AG09309 (cell line): ENCODE results near the gene TSTD1.

ENCODE experiments used
- DNase-seq: peaks from one replicate; pipeline ENCODE4 v3.0.0-alpha.2; 2010; ENCODE audit warnings: low read depth
- H3K4me3 ChIP-seq: 2 replicates; pipeline ENCODE4 v1.5.1; 2011; ENCODE audit warnings: mild to moderate bottlenecking, low read depth, low read length, moderate library complexity; ENCODE audit not compliant: control insufficient read depth
- CTCF ChIP-seq: IDR thresholded peaks from 2 replicates; pipeline ENCODE4 v1.5.1; 2011; ENCODE audit warnings: mild to moderate bottlenecking, low read depth, low read length, inconsistent platforms; ENCODE audit not compliant: insufficient read depth, control insufficient read depth; ENCODE audit errors: missing control alignments

The TSTD1 gene

DNA sequence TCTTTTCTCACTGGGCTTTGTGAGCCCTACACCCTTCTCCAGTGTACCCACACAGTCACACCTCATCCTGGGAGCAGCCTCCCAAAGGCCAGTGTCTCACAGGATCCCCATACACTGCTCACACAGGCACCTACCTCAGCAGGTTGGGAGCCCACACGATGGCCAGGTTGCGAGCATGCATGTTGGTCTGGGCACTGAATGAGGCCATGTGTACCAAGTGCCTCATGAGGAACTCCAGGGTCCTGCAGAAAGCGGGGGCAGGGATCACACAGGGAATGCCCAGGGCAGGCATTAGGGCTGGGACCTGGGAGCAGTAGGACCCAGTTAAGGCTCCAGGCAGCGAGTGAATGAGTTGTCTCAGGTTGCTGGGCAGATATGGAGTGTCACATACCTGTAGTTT is 15.5 kb upstream of the TSTD1 start:
- TF ChIP-seq CTCF = no peak
- no peak for DNase-seq
- H3K4me3 ChIP-seq = no peak overlapping the region

- no peak for DNase-seq
- TF ChIP-seq CTCF = no peak
- H3K4me3 ChIP-seq = no peak overlapping the region
Measured at GRCh38 chr1:161052899-161053298, 14.1 kb upstream of the TSTD1 start.

DNA sequence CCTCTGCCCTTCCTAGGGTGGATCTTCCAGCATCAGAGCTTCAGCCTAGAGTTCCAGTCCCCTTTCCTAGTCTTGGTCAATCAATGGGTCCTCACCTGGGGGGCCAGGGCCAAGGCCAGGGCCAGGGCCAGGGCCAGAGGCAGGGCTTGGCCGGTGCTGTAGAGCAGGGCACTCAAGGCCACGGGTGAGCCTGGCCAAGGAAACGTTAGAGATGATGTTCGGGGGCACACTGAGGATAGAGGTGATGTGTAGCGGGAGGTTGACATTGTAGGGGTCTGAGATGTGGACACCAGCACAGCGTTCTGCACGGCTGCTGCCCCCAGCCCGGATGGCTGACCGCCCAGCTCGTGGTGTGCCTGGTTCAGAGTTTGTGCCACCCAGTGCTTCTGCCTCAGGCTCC is 12.5 kb upstream of the TSTD1 start:
- DNase-seq = no peak
- TF ChIP-seq CTCF = no peak
- no peak overlapping the region for H3K4me3 ChIP-seq

GRCh38 chr1:161048949-161049722 is 10.4 kb upstream of the TSTD1 start:
- no peak for DNase-seq
- TF ChIP-seq CTCF = no peak
- H3K4me3 ChIP-seq = no peak overlapping the region

DNA sequence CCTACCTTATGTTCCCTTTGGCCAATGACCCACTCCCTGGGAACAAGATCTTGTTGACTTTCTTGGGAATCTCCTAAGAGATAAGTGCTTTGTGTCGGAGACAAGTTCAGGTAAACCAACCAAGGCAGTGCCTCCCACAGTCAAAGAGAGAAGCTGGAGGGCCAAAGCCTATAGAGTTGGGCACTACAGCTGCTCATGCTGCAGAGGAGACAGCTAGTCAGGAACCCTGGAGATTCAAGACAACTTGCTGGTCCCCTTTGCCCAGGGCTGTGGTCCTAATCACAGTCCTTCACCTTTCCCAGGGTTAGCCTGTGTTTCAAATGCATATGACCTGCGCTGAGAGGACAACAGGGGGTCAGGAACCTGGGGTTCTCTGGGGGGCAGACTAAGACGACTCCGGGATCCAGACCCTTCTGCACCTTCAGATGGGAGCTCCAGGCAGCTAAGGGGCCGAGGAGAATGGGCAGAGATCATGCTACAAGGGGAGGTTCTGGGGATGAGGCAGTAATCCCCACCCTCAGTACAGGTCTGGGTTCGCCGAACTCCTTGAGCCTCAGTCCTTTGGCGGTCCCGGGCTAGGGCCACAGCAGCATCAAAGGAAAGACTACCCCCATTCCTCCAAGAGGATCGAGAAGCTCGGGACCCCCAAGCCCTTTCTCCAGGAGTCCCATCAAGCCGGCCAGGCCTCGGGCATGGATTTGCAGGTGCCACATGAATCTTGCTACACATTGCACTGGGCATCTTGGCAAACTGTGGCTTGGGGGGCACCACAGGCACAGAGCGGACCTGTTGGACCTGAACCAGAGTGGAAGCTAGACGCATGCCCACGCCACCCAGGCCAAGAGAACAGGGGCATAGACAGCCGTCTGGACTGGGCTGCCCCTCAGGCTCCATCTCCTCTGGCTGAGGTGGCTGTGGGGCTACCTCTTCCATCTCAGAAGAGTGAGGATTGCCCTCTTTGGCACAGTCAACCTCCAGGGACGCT is 9.0 kb upstream of the TSTD1 start:
- TF ChIP-seq CTCF = no peak
- DNase-seq = no peak
- H3K4me3 ChIP-seq = no peak overlapping the region

DNA sequence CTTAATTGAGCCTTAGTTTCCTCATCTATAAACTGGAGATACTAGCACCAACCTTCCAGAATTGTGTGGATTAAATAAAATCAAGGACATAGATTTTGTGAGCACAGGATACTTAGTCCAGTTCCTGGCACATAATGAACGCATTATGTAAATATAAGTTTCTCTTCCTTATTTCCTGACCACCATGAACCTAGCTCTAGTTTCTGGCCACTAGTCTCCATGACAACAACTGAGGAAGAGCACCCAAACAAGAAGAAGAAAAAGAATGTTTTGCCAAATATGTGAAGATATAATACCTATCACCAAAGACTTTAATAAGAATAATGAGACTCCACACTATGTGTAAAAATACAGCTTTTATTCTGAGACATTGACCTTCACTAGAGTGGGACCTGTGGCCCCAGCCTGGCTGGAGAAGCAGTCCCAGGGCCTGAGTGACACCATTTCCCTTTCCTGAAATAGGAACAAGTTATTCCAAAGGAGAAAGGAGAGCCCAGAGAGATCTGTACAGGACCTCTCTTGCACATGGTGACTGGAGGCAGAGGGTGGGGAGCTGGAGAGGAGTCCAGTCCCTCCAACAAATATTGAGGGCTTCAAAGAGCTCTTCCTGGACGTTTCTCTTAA is 8.0 kb upstream of the TSTD1 start:
- no peak for DNase-seq
- H3K4me3 ChIP-seq = peak overlapping the region; percentile 96
- no peak for TF ChIP-seq CTCF
